Measurements from ENCODE around the gene DYRK1A.

DNA sequence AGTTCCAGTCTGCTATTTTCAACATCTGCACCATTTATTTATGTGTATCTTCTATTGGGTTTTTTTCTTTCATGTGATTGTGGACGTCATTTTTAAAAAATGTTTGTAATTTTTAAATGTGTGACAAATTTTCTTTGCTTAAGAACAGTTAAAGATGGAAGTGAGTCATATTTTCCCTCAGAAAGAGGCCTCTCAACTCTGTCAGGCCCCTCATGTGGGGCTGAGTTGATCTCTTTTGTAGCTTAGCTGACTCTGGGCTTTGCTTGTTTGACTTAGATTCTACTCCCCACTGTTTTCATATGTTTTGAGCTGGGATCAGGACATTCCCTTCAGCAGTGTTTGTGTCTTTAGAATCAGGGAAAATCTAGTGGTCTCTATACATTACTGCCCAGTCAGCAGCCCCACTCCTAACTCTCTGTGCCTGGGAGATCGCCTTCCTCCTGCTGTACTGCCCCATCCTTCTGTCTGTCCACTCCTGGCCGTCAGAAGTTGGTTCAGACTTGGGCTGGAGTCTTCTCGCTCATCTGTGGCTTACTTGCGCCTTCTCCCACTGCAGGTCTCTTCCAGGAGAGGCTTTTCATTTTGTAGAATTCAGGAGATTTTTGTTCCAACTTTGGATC lies 137.4 kb downstream of the DYRK1A start:
- TF ChIP-seq TAF1 (IDR thresholded peaks at IDR 0.05; ENCODE audit: low read depth, low read length) = no peak
- TF ChIP-seq POLR2A (IDR thresholded peaks at IDR 0.05; ENCODE audit: low read depth, low read length) = no peak

Measured in GM12891 (cell line).